ENCODE data around the gene NIPBL.

DNA sequence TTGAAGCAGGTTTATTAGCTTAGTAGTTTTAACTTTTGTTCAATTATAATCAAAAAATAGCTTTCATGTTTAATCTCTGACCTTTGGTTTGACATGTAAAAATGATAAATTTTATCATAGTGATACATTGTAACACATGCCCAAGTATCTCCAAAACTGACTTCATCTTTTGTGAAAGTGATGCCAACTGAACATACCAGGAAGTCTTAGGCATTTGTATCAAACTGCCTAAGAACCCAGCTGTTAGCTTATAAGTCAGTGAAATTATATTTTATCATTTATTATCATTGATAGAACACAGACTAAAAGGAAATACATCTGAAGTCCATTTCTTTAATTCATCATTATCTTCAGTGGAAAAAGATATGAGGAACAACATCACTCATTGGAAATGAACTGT is 39.1 kb downstream of the NIPBL start:
- TF ChIP-seq, protein P1, sequence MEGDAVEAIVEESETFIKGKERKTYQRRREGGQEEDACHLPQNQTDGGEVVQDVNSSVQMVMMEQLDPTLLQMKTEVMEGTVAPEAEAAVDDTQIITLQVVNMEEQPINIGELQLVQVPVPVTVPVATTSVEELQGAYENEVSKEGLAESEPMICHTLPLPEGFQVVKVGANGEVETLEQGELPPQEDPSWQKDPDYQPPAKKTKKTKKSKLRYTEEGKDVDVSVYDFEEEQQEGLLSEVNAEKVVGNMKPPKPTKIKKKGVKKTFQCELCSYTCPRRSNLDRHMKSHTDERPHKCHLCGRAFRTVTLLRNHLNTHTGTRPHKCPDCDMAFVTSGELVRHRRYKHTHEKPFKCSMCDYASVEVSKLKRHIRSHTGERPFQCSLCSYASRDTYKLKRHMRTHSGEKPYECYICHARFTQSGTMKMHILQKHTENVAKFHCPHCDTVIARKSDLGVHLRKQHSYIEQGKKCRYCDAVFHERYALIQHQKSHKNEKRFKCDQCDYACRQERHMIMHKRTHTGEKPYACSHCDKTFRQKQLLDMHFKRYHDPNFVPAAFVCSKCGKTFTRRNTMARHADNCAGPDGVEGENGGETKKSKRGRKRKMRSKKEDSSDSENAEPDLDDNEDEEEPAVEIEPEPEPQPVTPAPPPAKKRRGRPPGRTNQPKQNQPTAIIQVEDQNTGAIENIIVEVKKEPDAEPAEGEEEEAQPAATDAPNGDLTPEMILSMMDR (IDR thresholded peaks at IDR 0.05), result no peak
- TF ChIP-seq POLR2A (IDR thresholded peaks at IDR 0.05), result no peak
- TF ChIP-seq POLR2AphosphoS5 (IDR thresholded peaks at IDR 0.05), result no peak
